ENCODE data around the gene THRA.

DNA sequence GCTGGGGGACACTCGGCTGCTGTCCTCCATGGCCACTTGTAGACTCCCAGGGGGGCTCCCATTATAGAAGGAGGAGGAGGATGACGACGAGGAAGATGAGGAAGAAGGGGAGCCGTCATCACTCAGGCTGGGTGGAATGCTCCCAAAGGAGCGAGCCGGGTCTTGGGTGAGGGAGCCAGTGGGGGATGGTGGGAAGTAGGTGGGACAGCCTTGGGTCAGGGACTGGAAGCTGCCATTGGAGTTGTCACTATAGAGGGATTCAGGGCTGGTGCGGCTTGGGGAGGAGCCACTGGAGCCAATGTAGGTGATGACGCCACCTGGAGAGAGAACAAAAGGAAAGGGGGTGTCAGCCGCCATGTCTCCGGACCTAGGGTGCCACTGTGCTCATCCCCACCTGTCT lies 34.3 kb downstream of the THRA start:
- TF ChIP-seq POLR2A (IDR thresholded peaks at IDR 0.05), result no peak
- TF ChIP-seq, protein P1, sequence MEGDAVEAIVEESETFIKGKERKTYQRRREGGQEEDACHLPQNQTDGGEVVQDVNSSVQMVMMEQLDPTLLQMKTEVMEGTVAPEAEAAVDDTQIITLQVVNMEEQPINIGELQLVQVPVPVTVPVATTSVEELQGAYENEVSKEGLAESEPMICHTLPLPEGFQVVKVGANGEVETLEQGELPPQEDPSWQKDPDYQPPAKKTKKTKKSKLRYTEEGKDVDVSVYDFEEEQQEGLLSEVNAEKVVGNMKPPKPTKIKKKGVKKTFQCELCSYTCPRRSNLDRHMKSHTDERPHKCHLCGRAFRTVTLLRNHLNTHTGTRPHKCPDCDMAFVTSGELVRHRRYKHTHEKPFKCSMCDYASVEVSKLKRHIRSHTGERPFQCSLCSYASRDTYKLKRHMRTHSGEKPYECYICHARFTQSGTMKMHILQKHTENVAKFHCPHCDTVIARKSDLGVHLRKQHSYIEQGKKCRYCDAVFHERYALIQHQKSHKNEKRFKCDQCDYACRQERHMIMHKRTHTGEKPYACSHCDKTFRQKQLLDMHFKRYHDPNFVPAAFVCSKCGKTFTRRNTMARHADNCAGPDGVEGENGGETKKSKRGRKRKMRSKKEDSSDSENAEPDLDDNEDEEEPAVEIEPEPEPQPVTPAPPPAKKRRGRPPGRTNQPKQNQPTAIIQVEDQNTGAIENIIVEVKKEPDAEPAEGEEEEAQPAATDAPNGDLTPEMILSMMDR (IDR thresholded peaks at IDR 0.05), result no peak

Measured in testis (tissue), 2 donors.